SK-N-SH treated with all-trans-retinoic acid at 6 μM for 48 hours (cell line): ENCODE data around the gene PRIMA1.

Experiments used
- ARNTL ChIP-seq: fragments of 450-650 bp; formaldehyde crosslinking; IDR thresholded peaks from 2 replicates; pipeline ENCODE4 v1.5.0; 2020; ENCODE audit warnings: low read depth, mild to moderate bottlenecking, moderate library complexity, borderline replicate concordance
- CREB5 ChIP-seq: fragments of 250-450 bp; sonication (Bioruptor Pico); IDR thresholded peaks from 2 replicates; pipeline ENCODE4 v1.5.1; 2020; ENCODE audit warnings: low read depth, mild to moderate bottlenecking, moderate library complexity
- SNAI2 ChIP-seq: fragments of 250-450 bp; sonication (Bioruptor Pico); IDR thresholded peaks from 2 replicates; pipeline ENCODE4 v1.5.0; 2020; ENCODE audit warnings: mild to moderate bottlenecking, moderate library complexity

GRCh38 chr14:93688239-93688666 is 100.0 kb downstream of the PRIMA1 start:
- TF ChIP-seq ARNTL (CRISPR knock-in tag) = no peak
- TF ChIP-seq CREB5 (CRISPR knock-in tag) = no peak
- TF ChIP-seq SNAI2 (CRISPR knock-in tag) = no peak
